Measurements from ENCODE around the gene NUDCD3. TPM values are rescaled to one million over a fixed set of nuclear protein-coding genes. Genes with fewer than 3 reads are reported as not detected.
A peak's percentile ranks its signal among the peaks of the same experiment; 100 is the strongest.

NUDCD3 gene
- total RNA-seq, 1 experiment from 2014 or later, result 117 TPM

- no TSS peak for BruUV-seq (replicated peaks)
- peaks cover 21% of the 10 kb centered on the region for H3K36me3 ChIP-seq (ENCODE audit: control insufficient read depth, insufficient read depth, low read length)
- DNase-seq (ENCODE audit: low read depth, low spot score) (no peak), ATAC-seq (no peak)
- peaks cover 10% of the 10 kb centered on the region for H3K4me1 ChIP-seq (ENCODE audit: control insufficient read depth, insufficient read depth, low read length)
- in situ Hi-C loops (cut with HindIII; ENCODE audit: low pct_unique_long_range_greater_than_20kb, low sequenced_read_pairs) (no loop called here), intact Hi-C loops (cut with micrococcal nuclease; ENCODE audit: unreplicated experiment) (no loop called here)
- ChIA-PET POLR2A (interaction anchor here (0.5 kb wide), 1 partner anchor 148 kb away, joined by 16 read pairs; no protein-coding TSS in a partner anchor), CTCF (no interaction called here)
- no peaks in the 10 kb centered on the region for H3K27me3 ChIP-seq (ENCODE audit: control insufficient read depth, insufficient read depth, low read length)
- TF ChIP-seq POLR2AphosphoS5 (IDR thresholded peaks at IDR 0.05; ENCODE audit: low read depth, low read length) (no peak), SIN3A (IDR thresholded peaks at IDR 0.05; ENCODE audit: borderline replicate concordance, insufficient read depth, low read depth, low read length) (no peak), TCF7L2 (IDR thresholded peaks at IDR 0.05; ENCODE audit: low read depth, low read length) (no peak)
- TF ChIP-seq, protein P1, sequence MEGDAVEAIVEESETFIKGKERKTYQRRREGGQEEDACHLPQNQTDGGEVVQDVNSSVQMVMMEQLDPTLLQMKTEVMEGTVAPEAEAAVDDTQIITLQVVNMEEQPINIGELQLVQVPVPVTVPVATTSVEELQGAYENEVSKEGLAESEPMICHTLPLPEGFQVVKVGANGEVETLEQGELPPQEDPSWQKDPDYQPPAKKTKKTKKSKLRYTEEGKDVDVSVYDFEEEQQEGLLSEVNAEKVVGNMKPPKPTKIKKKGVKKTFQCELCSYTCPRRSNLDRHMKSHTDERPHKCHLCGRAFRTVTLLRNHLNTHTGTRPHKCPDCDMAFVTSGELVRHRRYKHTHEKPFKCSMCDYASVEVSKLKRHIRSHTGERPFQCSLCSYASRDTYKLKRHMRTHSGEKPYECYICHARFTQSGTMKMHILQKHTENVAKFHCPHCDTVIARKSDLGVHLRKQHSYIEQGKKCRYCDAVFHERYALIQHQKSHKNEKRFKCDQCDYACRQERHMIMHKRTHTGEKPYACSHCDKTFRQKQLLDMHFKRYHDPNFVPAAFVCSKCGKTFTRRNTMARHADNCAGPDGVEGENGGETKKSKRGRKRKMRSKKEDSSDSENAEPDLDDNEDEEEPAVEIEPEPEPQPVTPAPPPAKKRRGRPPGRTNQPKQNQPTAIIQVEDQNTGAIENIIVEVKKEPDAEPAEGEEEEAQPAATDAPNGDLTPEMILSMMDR (IDR thresholded peaks at IDR 0.05), result no peak
- TF ChIP-seq, protein P2, sequence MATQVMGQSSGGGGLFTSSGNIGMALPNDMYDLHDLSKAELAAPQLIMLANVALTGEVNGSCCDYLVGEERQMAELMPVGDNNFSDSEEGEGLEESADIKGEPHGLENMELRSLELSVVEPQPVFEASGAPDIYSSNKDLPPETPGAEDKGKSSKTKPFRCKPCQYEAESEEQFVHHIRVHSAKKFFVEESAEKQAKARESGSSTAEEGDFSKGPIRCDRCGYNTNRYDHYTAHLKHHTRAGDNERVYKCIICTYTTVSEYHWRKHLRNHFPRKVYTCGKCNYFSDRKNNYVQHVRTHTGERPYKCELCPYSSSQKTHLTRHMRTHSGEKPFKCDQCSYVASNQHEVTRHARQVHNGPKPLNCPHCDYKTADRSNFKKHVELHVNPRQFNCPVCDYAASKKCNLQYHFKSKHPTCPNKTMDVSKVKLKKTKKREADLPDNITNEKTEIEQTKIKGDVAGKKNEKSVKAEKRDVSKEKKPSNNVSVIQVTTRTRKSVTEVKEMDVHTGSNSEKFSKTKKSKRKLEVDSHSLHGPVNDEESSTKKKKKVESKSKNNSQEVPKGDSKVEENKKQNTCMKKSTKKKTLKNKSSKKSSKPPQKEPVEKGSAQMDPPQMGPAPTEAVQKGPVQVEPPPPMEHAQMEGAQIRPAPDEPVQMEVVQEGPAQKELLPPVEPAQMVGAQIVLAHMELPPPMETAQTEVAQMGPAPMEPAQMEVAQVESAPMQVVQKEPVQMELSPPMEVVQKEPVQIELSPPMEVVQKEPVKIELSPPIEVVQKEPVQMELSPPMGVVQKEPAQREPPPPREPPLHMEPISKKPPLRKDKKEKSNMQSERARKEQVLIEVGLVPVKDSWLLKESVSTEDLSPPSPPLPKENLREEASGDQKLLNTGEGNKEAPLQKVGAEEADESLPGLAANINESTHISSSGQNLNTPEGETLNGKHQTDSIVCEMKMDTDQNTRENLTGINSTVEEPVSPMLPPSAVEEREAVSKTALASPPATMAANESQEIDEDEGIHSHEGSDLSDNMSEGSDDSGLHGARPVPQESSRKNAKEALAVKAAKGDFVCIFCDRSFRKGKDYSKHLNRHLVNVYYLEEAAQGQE (IDR thresholded peaks at IDR 0.05; ENCODE audit: insufficient read depth in 1 of 2, low read depth in 2 of 2, low read length in 1 of 2), result no peak
- no peak overlapping the region for H3K27ac ChIP-seq (ENCODE audit: low read length)
- H3K4me3 ChIP-seq (ENCODE audit: low read depth in 2 of 2, low read length in 2 of 2), result no peak overlapping the region
- H3K9me3 ChIP-seq (ENCODE audit: control insufficient read depth, insufficient read depth, low read depth, low read length), result no peaks in the 10 kb centered on the region
These were observed 14.1 kb downstream of the NUDCD3 start for GRCh38 chr7:44476313-44476712.

DNA sequence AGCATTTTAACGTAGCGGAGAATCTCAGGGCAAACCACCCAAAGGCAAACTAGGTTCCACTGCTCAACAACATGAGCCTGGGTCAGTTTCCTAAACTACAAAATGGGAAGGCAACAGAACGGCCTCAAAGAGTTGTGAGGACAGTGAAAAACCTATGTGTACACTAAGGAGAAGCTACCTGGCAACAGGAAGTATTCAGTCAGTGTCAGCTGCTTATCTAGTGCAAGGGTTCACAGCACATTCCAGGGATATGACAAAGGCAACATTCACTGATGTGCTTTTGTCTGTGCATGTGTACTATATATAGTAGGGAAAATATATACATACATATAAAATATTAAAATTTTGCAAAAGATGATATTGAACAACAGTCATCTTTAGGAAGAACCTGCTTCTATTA is 17.2 kb downstream of the NUDCD3 start:
- CTCF ChIA-PET, result no interaction called here
- H3K27ac ChIP-seq (ENCODE audit: low read length), result no peak overlapping the region
- peaks cover 13% of the 10 kb centered on the region for H3K36me3 ChIP-seq (ENCODE audit: control insufficient read depth, insufficient read depth, low read length)
- intact Hi-C loops (cut with micrococcal nuclease; ENCODE audit: unreplicated experiment), result no loop called here
- in situ Hi-C loops (cut with HindIII; ENCODE audit: low pct_unique_long_range_greater_than_20kb, low sequenced_read_pairs), result no loop called here
- POLR2A ChIA-PET, result no interaction called here
- BruUV-seq (replicated peaks), result no TSS peak
- no peak overlapping the region for H3K4me3 ChIP-seq (ENCODE audit: low read depth in 2 of 2, low read length in 2 of 2)
- H3K9me3 ChIP-seq (ENCODE audit: control insufficient read depth, insufficient read depth, low read depth, low read length), result no peaks in the 10 kb centered on the region
- H3K27me3 ChIP-seq (ENCODE audit: control insufficient read depth, insufficient read depth, low read length), result no peaks in the 10 kb centered on the region
- TF ChIP-seq, protein P1 (IDR thresholded peaks at IDR 0.05), result no peak
- no peak for TF ChIP-seq TCF7L2 (IDR thresholded peaks at IDR 0.05; ENCODE audit: low read depth, low read length)
- TF ChIP-seq, protein P2 (IDR thresholded peaks at IDR 0.05; ENCODE audit: insufficient read depth in 1 of 2, low read depth in 2 of 2, low read length in 1 of 2), result no peak
- no peak for TF ChIP-seq POLR2AphosphoS5 (IDR thresholded peaks at IDR 0.05; ENCODE audit: low read depth, low read length)
- no peak for TF ChIP-seq SIN3A (IDR thresholded peaks at IDR 0.05; ENCODE audit: borderline replicate concordance, insufficient read depth, low read depth, low read length)
- peaks cover 10% of the 10 kb centered on the region for H3K4me1 ChIP-seq (ENCODE audit: control insufficient read depth, insufficient read depth, low read length)
- ATAC-seq (peak; percentile 43; the same call in 1 of the 2 replicates), DNase-seq (ENCODE audit: low read depth, low spot score) (no peak)
